COLO829 (cell line): ENCODE measurements around the gene NHSL1.

Experiments used
- DNase-seq: peaks from one replicate; pipeline ENCODE4 v3.0.0; 2012; ENCODE audit warnings: low spot score

The NHSL1 gene

DNA sequence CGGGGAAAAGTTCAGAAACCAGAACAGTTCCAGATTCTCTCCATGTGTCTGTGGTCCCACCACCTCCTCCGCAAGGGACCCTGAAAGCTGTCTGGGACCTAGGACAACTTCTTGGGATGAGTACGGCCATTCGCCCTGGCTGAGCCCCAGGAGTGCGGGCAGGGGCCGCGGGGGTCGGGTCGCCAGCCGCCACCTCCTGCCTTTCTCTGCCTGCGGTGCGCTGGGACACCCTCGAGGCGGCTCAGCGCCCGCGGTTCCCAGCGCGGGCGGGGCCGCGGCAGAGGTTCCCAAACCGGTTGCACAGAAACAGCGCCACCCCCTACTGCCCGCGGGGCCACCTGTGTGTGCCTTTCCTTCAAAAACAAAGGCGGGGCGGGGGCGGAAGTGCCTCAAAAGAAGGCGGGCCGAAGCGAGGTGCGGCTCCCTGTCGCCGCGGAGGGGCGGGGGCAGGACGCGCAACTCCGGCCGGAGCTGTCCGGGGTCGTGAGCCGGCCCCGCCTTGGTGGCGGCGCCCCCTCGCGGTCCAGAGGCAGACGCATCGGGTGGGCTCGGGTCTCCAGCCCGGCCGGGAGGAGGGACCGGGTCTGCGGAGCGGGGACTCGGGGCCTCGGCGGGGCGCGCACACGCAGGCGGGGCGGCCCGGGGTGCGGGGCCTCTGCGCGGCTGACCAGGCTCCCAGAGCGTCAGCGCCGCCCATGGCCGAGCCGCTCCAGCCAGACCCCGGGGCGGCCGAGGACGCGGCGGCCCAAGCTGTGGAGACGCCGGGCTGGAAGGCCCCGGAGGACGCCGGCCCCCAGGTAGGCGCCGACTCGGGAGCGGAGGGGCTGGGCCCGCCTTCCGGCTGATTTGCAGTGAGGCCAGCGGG lies 95.3 kb downstream of the NHSL1 start, which contains the start of gene HEBP2:
Gene HEBP2 (plus strand): TSS at position 423 of the 865 bp plus-strand sequence. CDS start 273 bp downstream, at position 696.
- no peak for DNase-seq

- no peak for DNase-seq
Measured at GRCh38 chr6:138403324-138403800, 95.9 kb downstream of the NHSL1 start.

GRCh38 chr6:138402838-138403187 lies 96.5 kb downstream of the NHSL1 start:
- DNase-seq = no peak

DNA sequence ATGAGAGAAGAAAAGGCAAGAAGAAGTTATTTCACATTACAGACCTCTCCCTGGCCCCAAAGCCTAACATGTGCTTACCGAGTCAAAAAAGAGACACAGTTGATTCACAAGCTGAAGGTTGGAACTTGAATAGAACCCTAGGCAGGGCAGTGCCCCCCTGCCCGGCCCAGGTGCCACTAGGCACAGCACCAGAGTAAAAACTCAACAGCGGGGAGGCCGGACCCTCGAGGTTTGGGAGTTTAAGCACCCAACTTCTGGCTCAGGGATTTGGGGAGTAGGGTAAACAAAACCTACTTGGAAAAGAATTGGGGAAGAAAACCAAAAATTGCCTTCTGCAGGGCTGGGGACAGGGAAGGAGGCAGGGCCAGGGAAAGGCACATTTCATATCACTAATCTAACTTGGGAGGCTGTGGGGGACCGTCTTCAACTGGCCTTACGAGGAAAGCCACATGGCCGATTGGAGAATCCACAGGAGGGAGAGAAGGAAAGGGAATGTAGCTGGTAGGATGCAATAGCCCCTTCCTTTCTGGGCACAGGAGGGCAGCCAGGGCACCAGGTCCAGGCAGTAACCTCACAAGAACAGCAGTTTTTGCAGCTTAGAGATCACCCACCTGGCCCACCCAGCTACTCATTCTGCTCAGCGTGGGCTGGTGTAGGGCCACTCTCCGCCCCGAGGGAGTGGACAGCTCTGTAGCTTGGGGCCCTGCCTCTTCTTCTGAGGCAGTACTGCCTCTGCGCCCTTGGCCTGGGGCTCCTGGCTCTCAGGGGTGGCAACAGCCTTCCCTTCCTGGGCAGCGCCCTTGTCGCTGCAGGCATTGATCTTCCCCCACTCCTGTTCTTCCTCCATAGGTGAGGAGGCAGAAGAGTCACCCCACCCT lies 97.1 kb downstream of the NHSL1 start:
- no peak for DNase-seq

DNA sequence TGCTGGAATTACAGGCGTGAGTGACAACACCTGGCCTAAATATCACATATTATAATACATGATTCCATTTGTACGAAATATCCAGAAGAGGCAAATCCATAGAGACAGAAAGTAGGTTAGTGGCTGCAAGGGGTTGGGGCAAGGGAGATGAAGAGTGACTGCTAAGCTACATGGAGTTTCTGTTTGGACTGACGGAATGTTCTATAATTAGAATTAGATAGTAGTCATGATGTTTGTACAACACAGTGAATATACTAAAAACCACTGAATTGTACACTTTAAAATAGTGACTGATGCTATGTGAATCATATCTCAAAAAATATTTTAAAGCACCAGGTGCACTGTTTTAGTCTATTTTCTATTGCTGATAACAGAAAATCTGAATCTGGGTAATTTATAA lies 99.0 kb downstream of the NHSL1 start:
- DNase-seq = no peak

- DNase-seq = no peak
Measured at GRCh38 chr6:138397128-138398122, 101.9 kb downstream of the NHSL1 start.

DNA sequence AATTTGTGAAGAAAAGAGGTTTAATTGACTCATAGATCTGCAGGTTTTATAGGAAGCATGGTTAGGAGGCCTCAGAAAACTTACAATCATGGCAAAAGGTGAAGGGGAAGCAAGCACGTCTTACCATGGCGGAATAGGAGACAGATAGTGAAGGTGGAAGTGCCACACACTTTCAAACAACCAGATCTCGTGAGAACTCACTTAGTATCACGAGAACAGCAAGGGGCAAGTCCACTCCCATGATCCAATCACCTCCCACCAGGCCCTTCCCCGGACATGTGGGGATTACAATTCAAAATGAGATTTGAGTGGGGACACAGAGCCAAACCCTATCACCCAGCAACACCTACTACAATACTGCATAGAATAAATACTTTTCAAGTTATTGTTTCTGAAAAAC lies 102.6 kb downstream of the NHSL1 start:
- no peak for DNase-seq

GRCh38 chr6:138393871-138394783 lies 105.2 kb downstream of the NHSL1 start:
- DNase-seq = no peak

- no peak for DNase-seq
Measured at GRCh38 chr6:138389551-138389950, 109.7 kb downstream of the NHSL1 start.

GRCh38 chr6:138387577-138388368 lies 111.5 kb downstream of the NHSL1 start:
- no peak for DNase-seq

DNA sequence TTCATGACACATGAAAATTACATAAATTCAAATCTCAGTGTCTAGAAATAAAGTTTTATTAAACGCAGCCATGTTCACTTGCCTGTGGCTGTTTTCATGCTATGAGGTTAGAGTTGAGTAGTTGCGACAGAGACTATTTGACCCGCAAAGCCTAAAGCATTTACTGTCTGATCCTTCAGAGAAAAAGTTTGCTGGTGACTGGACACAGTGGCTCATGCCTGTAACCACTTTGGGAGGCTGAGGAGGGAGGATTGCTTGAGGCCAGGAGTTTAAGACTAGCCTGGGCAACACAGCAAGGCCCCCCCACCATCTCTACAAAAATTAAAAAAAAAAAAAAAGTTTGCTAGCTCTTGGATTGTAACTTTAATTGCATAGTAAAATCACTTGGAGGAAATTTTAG lies 112.4 kb downstream of the NHSL1 start:
- no peak for DNase-seq

DNA sequence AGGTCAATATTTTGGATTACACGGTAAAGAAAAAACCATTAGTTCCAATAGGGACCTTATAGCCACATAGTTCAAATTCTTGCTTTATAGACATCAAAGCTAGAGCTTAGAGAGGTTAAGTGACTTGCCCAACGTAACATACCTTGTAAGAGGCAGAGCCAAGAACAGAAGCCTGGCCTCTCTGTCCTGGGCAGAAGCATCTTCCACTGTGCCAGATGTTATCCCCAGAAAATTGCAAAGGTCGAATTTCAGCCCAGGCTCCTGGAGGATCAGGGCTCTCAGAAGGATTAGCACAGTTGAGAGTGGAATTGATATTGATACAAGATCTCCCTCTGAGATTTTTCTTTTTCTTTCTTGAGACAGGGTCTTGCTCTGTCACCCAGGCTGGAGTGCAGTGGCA lies 115.5 kb downstream of the NHSL1 start:
- no peak for DNase-seq

GRCh38 chr6:138382498-138383265 lies 116.6 kb downstream of the NHSL1 start:
- DNase-seq = no peak

DNA sequence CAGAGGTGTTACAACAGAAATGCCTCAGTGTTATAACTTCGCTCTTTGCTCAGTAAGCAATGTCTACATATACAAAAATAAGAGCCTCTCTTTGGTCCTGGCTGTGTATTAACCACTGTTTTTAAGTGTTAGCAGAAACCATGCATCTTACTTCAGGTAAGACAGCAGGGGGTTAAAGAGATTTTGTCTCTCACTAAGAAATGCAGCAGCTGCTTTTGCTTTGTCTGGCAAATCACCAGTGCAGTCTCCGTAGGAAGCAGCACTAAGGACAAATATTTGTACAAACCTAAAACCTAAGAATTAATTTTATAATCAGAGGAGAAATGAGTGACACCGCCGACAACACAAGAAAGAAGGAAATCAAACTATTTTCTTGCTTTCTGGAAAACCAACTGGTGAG lies 120.8 kb downstream of the NHSL1 start:
- DNase-seq = no peak

DNA sequence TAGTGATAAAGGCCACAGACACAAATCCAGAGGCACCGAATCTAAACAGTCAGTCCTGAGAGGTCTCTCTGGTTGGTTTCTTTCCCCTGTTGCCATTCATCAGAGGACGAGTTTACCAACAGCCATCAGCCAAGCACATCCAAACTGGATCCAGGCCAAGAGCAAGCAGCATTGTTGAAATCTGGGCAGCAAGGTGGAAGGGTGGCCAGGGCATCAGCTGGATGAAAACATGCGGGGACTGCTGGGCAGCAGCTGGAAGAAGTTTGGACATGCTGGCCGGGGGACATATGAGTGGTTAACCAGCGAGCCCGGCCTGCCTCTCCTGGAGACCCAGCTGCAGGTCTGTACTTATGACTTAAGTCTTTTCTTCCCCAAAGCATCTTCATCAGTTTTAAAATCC lies 121.5 kb downstream of the NHSL1 start, which contains the start of gene SMIM28:
Gene SMIM28 (plus strand): TSS at position 62 of the 400 bp plus-strand sequence. CDS start 168 bp downstream, at position 230.
- DNase-seq = no peak

- no peak for DNase-seq
Measured at GRCh38 chr6:138377042-138377441, 122.3 kb downstream of the NHSL1 start.

- DNase-seq = no peak
Measured at GRCh38 chr6:138374815-138375214, 124.5 kb downstream of the NHSL1 start.

GRCh38 chr6:138374230-138374629 lies 125.1 kb downstream of the NHSL1 start:
- no peak for DNase-seq
